NCI-H446 treated with DMSO at 0.1 percent for 48 hours (cell line): Measurements from ENCODE around the gene CDC14A.

ENCODE experiments used
- DNase-seq: peaks from one replicate; lab custom pipeline; 2025; lab: John Stamatoyannopoulos, UW

Gene CDC14A

GRCh38 chr1:100448366-100448765 lies 96.1 kb downstream of the CDC14A start:
- DNase-seq = peak; percentile 40

- DNase-seq = no peak
Observed at GRCh38 chr1:100449477-100449876, 97.2 kb downstream of the CDC14A start.

- DNase-seq = no peak
Observed at GRCh38 chr1:100452641-100453040, 100.3 kb downstream of the CDC14A start.

GRCh38 chr1:100455478-100456072 lies 103.3 kb downstream of the CDC14A start:
- peak; percentile 31 for DNase-seq

GRCh38 chr1:100456880-100457279 lies 104.6 kb downstream of the CDC14A start:
- DNase-seq = no peak

- no peak for DNase-seq
Observed at GRCh38 chr1:100457683-100458082, 105.4 kb downstream of the CDC14A start.

GRCh38 chr1:100458661-100459357 lies 106.5 kb downstream of the CDC14A start:
- DNase-seq = no peak

- DNase-seq = peak; percentile 61
Observed at GRCh38 chr1:100459358-100460114, 107.2 kb downstream of the CDC14A start.

GRCh38 chr1:100461222-100461621 lies 108.9 kb downstream of the CDC14A start:
- peak; percentile 52 for DNase-seq

GRCh38 chr1:100462326-100463025 lies 110.2 kb downstream of the CDC14A start:
- no peak for DNase-seq

- peak; percentile 72 for DNase-seq
Observed at GRCh38 chr1:100463791-100464424, 111.6 kb downstream of the CDC14A start.

GRCh38 chr1:100469578-100469977 lies 117.3 kb downstream of the CDC14A start:
- DNase-seq = no peak

GRCh38 chr1:100474834-100475233 lies 122.5 kb downstream of the CDC14A start:
- DNase-seq = no peak

- DNase-seq = no peak
Observed at GRCh38 chr1:100476735-100477290, 124.5 kb downstream of the CDC14A start.

GRCh38 chr1:100478816-100479215 lies 126.5 kb downstream of the CDC14A start:
- no peak for DNase-seq

- no peak for DNase-seq
Observed at GRCh38 chr1:100479620-100480338, 127.5 kb downstream of the CDC14A start.

GRCh38 chr1:100481303-100481702 lies 129.0 kb downstream of the CDC14A start:
- no peak for DNase-seq

GRCh38 chr1:100482167-100482566 lies 129.9 kb downstream of the CDC14A start:
- no peak for DNase-seq

- no peak for DNase-seq
Observed at GRCh38 chr1:100482748-100483147, 130.4 kb downstream of the CDC14A start.

- DNase-seq = no peak
Observed at GRCh38 chr1:100483230-100483629, 130.9 kb downstream of the CDC14A start.

GRCh38 chr1:100485855-100486258 lies 133.6 kb downstream of the CDC14A start:
- no peak for DNase-seq
